Measurements from ENCODE around the gene ARIH1. TPM values are rescaled to one million over a fixed set of nuclear protein-coding genes. Genes with fewer than 3 reads are reported as not detected.

ARIH1 gene
- total RNA-seq, 1 donor from 2014 or later = 54.8 TPM

DNA sequence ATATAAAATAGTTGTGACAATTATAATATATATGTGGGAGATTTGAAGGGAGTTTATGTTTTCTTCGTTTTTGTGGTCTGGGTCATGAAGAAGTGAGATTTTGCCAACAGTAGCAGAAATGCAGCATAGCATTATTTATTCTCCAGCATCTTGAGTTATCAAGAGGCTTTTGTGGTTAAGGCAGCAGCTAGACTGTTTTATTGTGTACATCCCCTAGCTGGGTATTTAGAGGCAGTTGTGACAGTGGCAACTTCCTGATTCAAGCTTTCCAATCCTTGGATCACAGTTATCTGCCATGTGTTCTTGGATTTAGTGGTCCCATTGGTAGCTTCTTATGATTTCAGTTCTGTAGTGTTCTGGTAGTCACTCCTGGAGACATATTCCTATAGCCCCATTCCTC, 29.0 kb downstream of the ARIH1 start:
- H3K4me1 ChIP-seq = peaks cover 42% of the 10 kb centered on the region
- no peaks in the 10 kb centered on the region for H3K9me3 ChIP-seq
- H3K27ac ChIP-seq = no peak overlapping the region
- H3K36me3 ChIP-seq = no peaks in the 10 kb centered on the region
- TF ChIP-seq CTCF (IDR thresholded peaks at IDR 0.05) (no peak), POLR2AphosphoS5 (IDR thresholded peaks at IDR 0.05; ENCODE audit: insufficient read depth in 1 of 2, low read depth in 1 of 2) (no peak), POLR2A (IDR thresholded peaks at IDR 0.05) (no peak)
- no peak overlapping the region for H3K4me3 ChIP-seq
- no peak for DNase-seq (ENCODE audit: extremely low spot score in 2 of 2)
- no peaks in the 10 kb centered on the region for H3K27me3 ChIP-seq
- intact Hi-C loops (cut with DNase I) = no loop called here

GRCh38 chr15:72507402-72508092, 33.4 kb downstream of the ARIH1 start:
- intact Hi-C loops (cut with DNase I) = no loop called here
- Histone ChIP-seq H3K27ac (no peak overlapping the region), H3K9me3 (no peaks in the 10 kb centered on the region), H3K4me3 (no peak overlapping the region), H3K27me3 (no peaks in the 10 kb centered on the region), H3K4me1 (peaks cover 32% of the 10 kb centered on the region), H3K36me3 (no peaks in the 10 kb centered on the region)
- no peak for DNase-seq (ENCODE audit: extremely low spot score in 2 of 2)
- TF ChIP-seq POLR2AphosphoS5 (IDR thresholded peaks at IDR 0.05; ENCODE audit: insufficient read depth in 1 of 2, low read depth in 1 of 2) (no peak), POLR2A (IDR thresholded peaks at IDR 0.05) (no peak), CTCF (IDR thresholded peaks at IDR 0.05) (no peak)

- intact Hi-C loops (cut with DNase I) = no loop called here
- no peak for DNase-seq (ENCODE audit: extremely low spot score in 2 of 2)
- Histone ChIP-seq H3K9me3 (no peaks in the 10 kb centered on the region), H3K27me3 (no peaks in the 10 kb centered on the region), H3K36me3 (no peaks in the 10 kb centered on the region), H3K4me3 (no peak overlapping the region), H3K4me1 (peaks cover 31% of the 10 kb centered on the region), H3K27ac (no peak overlapping the region)
- no peak for TF ChIP-seq POLR2AphosphoS5 (IDR thresholded peaks at IDR 0.05; ENCODE audit: insufficient read depth in 1 of 2, low read depth in 1 of 2)
- TF ChIP-seq CTCF (IDR thresholded peaks at IDR 0.05) = no peak
- no peak for TF ChIP-seq POLR2A (IDR thresholded peaks at IDR 0.05)
Observed at GRCh38 chr15:72509484-72509883, 35.4 kb downstream of the ARIH1 start.

DNA sequence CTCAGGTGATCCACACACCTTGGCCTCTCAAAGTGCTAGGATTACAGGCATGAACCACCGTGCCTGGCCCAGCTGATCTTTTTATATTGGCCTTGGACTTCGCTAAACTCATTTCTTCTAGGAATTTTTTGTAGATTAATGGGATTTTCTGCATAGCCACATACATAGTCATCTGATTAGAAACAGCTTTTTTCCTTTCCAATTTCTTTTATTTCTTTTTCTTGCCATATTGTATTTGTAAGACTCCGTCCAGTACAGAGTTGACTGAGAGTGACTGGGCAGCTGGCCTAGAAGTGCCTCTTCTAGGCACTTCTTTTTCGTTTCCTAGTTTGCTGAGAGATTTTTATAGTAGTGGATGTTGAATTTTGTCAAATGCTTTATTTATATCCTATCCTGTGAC, 37.4 kb downstream of the ARIH1 start:
- Histone ChIP-seq H3K4me3 (no peak overlapping the region), H3K4me1 (peaks cover 48% of the 10 kb centered on the region), H3K27ac (no peak overlapping the region), H3K9me3 (no peaks in the 10 kb centered on the region), H3K36me3 (no peaks in the 10 kb centered on the region), H3K27me3 (no peaks in the 10 kb centered on the region)
- TF ChIP-seq POLR2A (IDR thresholded peaks at IDR 0.05) (no peak), POLR2AphosphoS5 (IDR thresholded peaks at IDR 0.05; ENCODE audit: insufficient read depth in 1 of 2, low read depth in 1 of 2) (no peak), CTCF (IDR thresholded peaks at IDR 0.05) (no peak)
- no peak for DNase-seq (ENCODE audit: extremely low spot score in 2 of 2)
- intact Hi-C loops (cut with DNase I) = no loop called here

DNA sequence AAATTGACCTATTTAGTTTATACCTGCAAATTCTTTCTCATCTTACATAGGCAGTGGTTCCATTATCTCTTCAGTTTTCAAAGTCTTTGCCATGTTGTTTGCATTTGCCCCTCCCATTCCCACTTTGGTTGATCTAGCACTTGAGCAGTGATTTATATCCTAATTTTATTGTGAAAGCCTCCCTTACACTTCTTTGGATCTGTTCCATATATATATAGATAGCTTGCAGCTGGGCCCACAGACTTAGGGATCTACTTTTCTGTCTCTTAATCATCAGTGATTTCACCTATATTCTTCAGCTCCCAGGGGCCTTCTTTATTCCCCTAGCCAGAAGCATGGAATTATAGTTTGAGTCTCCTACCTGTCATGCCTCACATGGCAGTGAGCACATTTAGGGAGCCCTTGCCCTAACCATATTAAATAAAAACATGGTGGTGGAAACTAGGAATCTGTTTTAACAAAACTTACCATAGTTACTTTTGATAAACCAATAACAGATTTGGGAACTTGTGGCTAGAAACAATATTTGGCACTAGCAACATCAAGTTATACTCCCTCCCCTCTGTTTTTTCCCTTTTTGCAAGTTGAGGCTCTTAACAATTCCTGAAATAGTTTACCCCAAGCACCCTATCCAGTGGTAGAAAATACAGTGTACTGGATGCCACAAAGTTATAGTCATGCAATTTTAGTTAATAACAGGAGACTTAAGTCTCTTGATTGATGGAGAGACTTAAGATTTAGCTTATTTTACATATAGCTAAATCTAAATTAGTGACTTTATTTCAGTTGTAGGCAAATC, 41.7 kb downstream of the ARIH1 start:
- no peak for DNase-seq (ENCODE audit: extremely low spot score in 2 of 2)
- Histone ChIP-seq H3K27ac (no peak overlapping the region), H3K4me1 (peaks cover 43% of the 10 kb centered on the region), H3K4me3 (no peak overlapping the region), H3K27me3 (no peaks in the 10 kb centered on the region), H3K9me3 (no peaks in the 10 kb centered on the region), H3K36me3 (no peaks in the 10 kb centered on the region)
- TF ChIP-seq POLR2A (IDR thresholded peaks at IDR 0.05) (no peak), CTCF (IDR thresholded peaks at IDR 0.05) (no peak), POLR2AphosphoS5 (IDR thresholded peaks at IDR 0.05; ENCODE audit: insufficient read depth in 1 of 2, low read depth in 1 of 2) (no peak)
- intact Hi-C loops (cut with DNase I) = loop anchor here (5.0 kb wide), 1 partner anchor 77 kb away; no protein-coding TSS in a partner anchor

Measured in vagina (tissue), 2 donors.